DMS153 treated with DMSO at 0.1 percent for 48 hours (cell line): ENCODE data around the gene KRR1.
"Not testable (repeated sequence)": the region's sequence is repeated elsewhere in the genome, so short reads cannot be mapped to it uniquely, and the experiment has no call there.

Source experiments
- DNase-seq: peaks from one replicate; lab custom pipeline; 2025; ENCODE audit not compliant: unreplicated experiment; lab: John Stamatoyannopoulos, UW

The KRR1 gene

DNA sequence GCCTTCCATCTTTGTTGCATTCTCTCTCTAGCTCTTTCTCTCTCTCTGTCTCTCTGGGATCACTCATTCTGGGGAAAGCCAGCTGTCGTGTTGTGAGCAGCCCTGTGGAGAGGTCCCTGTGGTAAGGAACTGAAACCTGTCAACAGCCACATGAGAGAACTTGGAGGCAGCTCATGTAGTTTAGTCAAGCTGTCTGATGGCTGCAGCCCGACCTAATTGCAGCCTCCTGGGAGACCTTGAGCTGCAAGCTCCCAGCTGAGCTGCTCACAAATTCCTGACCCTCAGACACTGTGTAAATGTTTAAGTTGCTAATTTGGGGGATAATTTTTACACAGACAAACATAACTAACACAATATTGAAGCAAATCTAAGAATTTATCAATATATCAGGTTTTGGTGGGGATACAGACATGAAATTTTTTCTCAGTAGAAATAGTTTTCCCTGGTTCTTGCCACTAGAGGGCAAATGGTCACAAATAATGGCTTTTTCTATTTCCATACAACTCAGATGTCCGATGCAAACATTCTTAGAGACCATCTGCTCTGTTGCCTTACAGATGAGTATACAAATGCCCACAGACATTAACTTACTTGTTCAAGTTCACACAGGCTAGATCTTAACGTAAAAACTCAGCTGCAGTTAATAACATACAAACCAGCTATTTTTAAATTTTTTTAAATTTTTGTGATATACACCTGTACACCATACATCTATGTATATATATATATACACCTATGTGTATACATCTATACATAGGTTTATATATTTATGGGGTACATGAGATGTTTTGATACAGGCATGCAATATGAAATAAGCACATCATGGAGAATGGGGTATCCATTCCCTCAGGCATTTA lies 15.5 kb upstream of the KRR1 start:
- peak; percentile 67 for DNase-seq

DNA sequence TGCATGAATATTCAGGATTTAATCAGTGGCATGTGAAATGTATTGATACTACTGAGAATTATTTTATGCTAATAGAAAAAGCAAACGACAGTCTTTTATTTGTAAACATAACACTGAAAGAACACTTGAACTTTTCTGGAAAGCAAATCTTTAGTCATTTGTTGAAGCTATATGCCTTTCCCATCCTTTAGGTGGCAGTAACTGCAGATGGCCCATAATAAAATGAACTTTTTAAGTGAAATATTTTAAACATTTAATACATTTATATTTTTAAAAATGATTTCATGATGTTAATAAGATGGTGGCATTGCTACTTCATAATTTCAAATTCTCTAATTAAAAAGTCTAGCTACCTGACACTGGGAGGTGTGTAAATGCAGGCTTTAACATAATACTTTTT lies 13.9 kb upstream of the KRR1 start:
- no peak for DNase-seq

DNA sequence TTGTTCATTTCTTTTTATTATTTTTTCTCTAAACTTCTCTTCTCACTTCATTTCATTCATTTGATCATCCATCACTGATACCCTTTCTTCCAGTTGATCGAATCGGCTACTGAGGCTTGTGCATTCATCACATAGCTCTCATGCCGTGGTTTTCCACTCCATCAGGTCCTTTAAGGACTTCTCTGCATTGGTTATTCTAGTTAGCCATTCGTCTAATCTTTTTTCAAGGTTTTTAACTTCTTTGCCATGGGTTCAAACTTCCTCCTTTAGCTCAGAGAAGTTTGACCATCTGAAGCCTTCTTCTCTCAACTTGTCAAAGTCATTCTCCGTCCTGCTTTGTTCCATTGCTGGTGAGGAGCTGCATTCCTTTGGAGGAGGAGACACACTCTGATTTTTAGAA lies 10.7 kb upstream of the KRR1 start:
- not testable (repeated sequence) for DNase-seq

DNA sequence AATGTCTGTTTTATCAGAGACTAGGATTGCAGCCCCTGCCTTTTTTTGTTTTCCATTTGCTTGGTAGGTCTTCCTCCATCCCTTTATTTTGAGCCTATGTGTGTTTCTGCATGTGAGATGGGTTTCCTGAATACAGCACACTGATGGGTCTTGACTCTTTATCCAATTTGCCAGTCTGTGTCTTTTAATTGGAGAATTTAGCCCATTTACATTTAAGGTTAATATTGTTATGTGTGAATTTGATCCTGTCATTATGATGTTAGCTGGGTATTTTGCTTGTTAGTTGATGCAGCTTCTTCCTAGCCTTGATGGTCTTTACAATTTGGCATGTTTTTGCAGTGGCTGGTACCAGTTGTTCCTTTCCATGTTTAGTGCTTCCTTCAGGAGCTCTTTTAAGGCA lies 9.8 kb upstream of the KRR1 start:
- not testable (repeated sequence) for DNase-seq

DNA sequence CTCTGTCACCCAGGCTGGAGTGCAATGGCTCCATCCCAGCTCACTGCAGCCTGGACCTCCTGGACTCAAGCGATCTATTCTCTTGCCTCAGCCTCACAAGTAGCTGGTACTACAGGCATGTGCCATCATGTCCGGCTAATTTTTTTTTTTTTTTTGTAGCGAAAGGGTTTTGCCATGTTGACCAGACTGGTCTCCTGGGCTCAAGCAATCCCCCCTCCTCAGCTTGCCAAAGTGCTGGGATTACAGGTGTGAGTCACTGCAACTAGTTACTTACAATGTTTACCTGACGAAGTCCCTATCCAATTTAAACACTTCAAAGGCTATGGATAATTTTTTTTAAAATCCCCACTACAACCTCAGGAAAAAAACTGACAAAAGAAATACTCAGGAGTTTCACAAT lies 1.8 kb downstream of the KRR1 start:
- no peak for DNase-seq

DNA sequence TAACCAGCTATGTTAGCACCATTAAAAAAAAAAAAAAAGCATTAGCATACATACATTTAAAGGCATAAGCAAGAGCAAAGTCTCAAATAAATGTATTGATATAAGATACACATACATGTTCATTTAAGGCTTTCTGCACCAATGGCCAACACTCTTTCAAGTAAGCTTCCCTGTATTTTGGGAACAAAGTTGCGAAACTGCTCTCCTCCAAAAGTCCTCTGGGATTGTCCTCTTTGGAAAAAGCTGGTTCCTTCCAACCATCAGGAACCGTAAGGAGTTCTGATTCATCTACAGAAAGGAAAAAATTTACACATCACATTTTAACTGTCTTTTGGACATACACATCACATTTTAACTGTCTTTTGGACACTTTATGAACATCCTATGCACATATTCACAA lies 3.2 kb downstream of the KRR1 start:
- no peak for DNase-seq

DNA sequence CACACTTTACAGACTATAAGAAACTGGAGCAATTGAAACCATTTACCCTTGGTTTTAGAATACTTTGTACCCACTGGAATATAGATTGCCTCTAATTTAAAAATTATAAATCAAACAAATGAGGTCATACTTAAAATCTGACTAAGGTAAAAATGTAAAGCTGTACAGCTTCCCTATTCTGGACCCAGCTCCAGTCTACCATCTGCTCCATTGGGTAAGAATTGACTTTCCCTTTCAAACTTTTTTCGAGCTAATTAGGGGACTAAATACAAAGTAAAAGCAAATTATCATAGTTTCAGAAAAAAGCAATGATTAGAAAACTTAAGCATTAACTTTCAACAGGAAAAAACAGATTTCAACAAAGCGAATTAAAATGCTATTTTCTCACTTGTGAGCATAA lies 4.3 kb downstream of the KRR1 start:
- DNase-seq = no peak

DNA sequence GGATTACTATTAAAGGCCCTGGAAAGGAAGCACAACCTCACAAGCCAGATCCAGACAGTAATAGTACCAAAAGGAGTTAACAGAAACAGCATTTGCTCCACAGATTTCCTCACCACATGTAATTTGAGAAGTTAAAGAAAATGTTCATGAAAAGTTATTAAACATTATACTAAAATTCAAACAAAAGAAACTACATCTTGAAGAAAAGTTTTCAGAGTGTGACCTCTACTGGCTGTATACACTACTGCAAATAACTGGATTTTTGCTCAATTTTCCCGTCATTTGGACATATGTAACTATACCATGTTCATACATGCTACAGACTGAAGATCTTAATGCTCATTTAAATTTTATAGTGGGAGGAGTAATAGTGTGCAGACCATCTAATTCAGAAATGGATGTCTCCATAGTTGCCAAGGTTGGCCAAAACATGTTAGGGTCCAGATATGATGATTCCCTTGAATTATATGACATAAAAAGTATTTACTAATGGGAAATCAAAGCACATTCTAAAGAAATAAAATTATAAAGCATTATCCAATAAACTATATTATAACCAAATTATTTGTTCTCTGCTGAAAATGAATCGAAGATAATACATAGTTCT lies 5.6 kb downstream of the KRR1 start:
- no peak for DNase-seq

DNA sequence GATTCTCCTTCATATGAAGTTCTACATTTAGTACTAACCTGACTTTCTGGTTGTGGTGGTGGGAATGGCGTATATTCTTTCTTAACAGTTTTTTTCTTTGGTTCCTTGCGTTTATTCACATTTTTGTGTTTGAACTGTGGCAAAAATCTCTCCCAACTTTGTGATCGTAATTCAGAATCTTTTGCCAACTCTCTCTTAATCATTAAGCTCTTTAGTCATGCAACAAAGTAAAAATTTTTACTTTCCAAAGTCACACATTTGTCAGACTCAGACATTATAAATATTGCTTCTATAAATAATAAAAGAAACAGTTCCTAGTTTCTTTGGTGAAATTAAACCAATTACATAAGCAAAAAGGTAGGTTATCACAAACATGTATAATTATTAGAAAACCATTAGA lies 7.5 kb downstream of the KRR1 start:
- no peak for DNase-seq

DNA sequence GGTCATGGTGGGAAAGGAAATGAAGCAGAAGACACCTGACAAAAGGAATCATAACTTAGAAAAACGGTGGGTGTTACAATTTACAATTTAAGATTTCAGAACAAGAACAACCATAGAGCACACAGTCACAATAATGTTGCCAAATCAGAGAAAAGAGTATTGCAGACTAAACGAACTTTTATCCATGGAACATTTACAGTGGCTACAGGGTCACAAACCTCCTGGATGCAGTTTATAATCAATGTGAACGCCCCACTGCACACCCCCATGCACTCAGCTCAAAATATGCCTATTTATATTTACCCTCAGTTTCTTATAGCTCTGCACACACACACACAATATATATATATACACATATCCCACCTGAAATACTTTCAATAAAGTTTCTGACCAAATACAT lies 8.0 kb downstream of the KRR1 start:
- DNase-seq = no peak

DNA sequence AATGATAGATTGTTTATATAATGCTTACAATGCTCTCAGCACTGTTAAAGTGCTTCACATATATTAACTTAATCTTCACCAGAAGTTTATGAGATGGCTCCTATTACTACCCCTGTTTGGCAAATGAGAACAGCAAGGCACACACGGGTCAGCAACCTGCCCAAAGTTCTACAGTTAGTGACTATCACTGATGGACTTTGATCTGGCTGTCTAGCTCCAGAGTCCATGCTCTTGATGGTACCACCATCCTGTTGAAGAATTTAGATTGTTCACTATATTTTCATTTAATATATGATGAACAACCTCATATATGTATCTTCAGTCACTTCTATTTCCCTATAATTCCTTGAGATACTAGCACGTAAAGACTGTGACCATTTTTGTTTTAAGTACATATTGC lies 20.2 kb downstream of the KRR1 start:
- DNase-seq = no peak

DNA sequence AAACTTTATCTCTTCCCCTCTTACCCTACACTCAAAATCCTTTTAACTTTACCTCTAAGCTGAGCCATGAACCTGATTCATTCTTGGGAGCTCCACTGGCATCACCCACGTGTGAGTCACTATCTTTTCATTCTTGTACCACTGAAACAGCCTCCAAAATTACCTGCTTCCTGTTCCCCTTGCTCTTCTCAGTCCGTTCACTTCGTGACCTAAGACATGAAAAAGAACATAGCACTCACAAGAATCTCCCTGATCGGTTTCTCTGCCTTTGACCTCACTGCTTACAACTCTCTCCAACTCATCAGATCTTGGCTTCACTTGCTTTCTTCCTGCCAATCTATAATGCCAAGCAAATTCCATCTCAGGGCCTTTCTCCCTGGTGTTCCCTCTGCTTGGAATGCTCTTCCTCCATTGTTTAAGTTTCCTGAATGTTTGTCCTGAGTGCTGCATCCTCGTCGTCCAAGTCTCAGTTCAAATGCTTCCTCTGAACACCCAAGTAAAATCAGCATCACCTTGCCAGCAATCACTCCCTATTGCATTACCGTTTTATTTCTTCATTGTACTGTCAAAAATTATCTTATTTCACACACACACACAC lies 21.7 kb downstream of the KRR1 start:
- DNase-seq = no peak

DNA sequence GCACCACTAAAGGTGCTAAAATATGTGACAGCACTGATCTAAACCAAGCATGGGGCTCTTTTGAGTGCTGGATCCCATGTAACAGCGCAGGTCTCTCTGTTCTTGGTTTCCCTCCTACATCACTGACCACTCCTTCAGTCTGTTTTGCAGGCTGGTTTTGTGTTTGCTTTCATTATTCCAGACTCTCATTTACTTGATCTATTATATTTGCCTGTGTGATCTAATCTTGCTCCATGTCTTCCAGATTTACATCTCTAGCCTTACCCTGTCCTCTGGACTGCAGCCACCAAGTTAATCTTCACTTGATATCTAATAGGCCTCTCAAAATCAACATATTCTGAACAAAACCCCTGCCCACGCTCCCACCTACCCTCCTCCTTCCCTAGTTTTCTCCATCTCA lies 22.2 kb downstream of the KRR1 start:
- DNase-seq = no peak

DNA sequence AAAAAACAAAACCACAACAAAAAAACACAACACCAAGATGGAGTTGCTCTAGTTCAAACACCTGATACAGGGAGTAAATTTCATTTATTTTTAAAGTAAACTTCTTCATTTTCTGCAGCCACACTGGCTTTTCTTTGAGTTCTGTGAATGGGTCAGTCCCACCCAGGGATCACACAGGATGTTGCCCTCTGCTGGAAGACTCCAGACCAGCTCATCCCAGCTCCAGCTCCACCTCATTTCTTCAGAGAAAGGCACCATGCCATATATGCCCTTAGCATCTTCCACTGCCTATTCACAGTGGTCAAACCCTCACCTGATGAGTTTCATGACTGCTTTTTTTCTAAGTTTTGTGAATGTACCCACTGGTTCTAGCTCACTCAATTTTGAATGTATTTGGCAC lies 22.9 kb downstream of the KRR1 start:
- no peak for DNase-seq

DNA sequence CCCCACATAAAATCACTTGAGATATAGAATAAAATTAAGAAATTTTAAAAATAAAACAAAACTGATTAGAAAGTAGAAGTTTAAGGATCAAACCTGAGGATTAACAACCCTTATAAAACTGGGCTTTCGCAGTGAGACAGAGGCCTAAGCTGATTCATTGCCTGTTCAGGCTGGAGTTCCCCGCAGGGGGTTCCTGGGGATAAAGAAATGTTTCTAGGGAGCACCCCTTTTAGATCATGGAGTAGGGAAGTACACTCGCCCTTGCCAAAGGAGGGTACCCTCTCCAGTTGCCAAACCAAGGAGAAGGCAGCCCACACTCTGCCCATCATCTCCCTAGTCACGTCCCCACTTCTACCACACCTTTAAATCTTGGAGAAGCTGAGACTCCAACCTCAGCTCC lies 24.1 kb downstream of the KRR1 start:
- no peak for DNase-seq

DNA sequence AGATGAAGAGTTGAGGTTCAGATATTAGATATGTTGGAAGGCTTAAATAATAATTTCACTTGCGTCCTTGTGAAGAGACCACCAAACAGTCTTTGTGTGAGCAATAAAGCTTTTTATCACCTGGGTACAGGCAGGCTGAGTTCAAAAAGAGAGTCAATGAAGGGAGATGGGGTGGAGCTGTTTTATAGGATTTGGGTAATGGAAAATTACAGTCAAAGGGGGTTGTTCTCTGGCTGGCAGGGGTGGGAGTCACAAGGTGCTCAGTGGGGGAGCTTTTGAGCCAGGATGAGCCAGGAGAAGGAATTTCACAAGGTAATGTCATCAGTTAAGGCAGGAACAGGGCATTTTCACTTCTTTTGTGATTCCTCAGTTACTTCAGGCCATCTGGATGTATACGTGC lies 27.0 kb downstream of the KRR1 start:
- DNase-seq = not testable (repeated sequence)

DNA sequence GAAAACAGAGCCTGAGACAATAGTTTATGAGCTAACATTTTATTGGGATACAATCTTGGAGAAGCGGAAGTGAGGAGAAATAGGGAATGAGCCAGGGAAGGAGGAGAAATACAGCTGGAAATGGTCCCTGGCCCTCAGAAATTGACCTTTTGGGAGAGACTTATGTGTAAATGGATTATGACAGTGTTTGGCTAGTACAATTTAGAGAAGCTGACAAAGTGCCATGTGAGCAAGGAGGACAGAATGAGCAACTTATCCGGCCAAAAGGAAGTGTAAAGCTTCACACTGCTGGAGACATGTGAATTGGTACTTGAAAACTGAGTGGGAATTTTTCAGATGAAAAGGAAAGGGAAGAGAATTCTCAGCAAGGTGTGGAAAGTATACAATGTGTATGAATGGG lies 28.0 kb downstream of the KRR1 start:
- no peak for DNase-seq

DNA sequence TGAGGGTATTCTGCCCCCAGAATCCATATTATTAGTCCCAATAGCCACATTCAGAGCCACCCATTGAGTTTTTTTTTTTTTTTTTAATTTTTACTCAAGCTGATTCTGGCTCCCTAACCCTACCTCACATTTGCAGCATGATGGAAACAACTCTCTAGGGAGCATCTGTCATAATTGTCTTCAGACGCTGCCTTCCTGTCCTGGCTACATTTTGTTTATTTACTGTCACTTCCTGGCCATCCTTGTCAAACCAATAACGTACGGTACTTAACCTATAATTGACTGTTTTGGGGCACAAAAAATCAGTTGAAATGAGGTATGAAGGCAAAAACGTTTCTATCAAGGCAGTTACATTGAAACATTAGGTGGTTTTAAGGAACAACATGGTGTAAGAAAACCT lies 28.8 kb downstream of the KRR1 start:
- DNase-seq = peak; percentile 8

DNA sequence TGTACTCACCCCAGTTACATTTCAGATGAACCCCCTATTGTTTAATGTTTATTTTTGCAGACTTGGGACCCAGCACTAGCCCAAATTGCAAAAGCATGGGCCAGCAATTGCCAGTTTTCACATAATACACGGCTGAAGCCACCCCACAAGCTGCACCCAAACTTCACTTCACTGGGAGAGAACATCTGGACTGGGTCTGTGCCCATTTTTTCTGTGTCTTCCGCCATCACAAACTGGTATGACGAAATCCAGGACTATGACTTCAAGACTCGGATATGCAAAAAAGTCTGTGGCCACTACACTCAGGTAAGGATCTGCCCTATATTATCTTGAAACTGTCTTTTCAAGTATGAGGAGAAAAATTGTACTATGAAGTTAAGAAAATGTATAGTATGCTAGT lies 29.6 kb downstream of the KRR1 start:
- no peak for DNase-seq

DNA sequence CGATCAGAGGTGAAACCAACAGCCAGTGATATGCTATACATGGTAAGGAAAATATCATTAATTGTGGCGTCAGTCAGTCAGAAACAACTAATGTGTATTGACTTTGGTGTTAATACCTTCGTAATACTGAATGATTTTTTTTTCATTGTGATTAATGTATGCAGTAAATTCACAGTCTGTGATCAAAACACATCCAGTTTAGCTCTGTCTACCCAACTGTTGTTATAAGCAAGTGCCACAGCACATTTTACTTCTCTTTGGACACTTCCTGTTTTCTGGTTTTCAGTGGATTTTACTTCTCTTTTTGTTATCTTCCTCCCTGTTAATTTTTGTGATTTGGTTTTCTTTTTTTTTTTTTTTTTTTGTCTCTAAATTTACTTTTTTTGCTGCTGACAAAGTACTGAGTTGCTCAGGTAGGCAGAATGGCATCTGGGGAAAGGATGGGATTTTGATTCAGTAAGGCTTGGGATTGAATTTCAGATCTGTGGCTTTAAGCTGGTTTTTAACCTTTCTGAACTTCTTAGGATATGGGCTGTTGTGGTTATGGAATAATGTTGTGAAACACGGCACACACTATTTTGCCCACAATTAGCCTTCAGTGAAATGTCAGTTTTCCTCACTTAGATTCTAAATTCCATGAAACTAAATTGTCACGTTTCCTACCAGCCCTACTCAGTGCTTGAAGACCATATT lies 30.2 kb downstream of the KRR1 start:
- no peak for DNase-seq

DNA sequence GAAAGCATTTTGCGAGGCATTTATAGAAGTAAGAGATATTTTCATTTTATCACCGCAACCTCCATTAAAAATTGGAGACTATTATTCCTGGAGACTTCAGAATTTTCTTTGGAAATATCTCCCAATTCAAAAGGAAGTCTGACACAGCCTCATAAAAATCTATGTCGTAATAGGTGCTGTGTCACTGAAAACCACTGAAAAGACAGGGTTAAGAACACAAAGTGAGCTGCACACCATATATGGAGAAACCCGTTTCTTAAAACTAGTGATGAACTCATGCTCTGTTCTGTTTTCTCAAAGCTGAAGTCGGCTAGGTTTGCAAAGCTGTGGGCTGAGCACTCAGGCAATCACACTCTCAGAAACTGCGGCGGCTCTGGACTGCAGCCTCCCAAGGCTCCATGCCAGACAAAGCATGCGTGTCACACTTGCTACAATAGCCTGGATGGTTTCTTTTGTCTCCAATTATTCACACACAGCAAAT lies 30.9 kb downstream of the KRR1 start, which contains the start of gene GLIPR1:
TSS of gene GLIPR1 (plus strand) at position 287 of the 481 bp plus-strand sequence. CDS start at position 413, 126 bp downstream.
- DNase-seq = no peak
